ENCODE results near the gene PHF8.

The PHF8 gene

GRCh38 chrX:54044126-54044876 lies at the start of gene PHF8:
Gene PHF8, minus strand, starts transcription at chrX:54044473. Its CDS starts 1,745 bp downstream, at chrX:54042728.
- peak; percentile 63 for DNase-seq (ENCODE audit: low spot score)

GRCh38 chrX:54093571-54093970 lies 49.3 kb upstream of the PHF8 start:
- DNase-seq (ENCODE audit: low spot score), result no peak

- DNase-seq (ENCODE audit: low spot score), result no peak
Measured at GRCh38 chrX:54093159-54093558, 48.9 kb upstream of the PHF8 start.

GRCh38 chrX:54090880-54091279 lies 46.6 kb upstream of the PHF8 start:
- no peak for DNase-seq (ENCODE audit: low spot score)

- no peak for DNase-seq (ENCODE audit: low spot score)
Measured at GRCh38 chrX:54089191-54089590, 44.9 kb upstream of the PHF8 start.

- DNase-seq (ENCODE audit: low spot score), result no peak
Measured at GRCh38 chrX:54087661-54088060, 43.4 kb upstream of the PHF8 start.

- DNase-seq (ENCODE audit: low spot score), result no peak
Measured at GRCh38 chrX:54085666-54086065, 41.4 kb upstream of the PHF8 start.

- no peak for DNase-seq (ENCODE audit: low spot score)
Measured at GRCh38 chrX:54076903-54077302, 32.6 kb upstream of the PHF8 start.

GRCh38 chrX:54074826-54075225 lies 30.6 kb upstream of the PHF8 start:
- DNase-seq (ENCODE audit: low spot score), result no peak

GRCh38 chrX:54067766-54068165 lies 23.5 kb upstream of the PHF8 start:
- DNase-seq (ENCODE audit: low spot score), result no peak

- DNase-seq (ENCODE audit: low spot score), result no peak
Measured at GRCh38 chrX:54066841-54067240, 22.6 kb upstream of the PHF8 start.

- DNase-seq (ENCODE audit: low spot score), result no peak
Measured at GRCh38 chrX:54064564-54064963, 20.3 kb upstream of the PHF8 start.

- no peak for DNase-seq (ENCODE audit: low spot score)
Measured at GRCh38 chrX:54063361-54063760, 19.1 kb upstream of the PHF8 start.

- DNase-seq (ENCODE audit: low spot score), result no peak
Measured at GRCh38 chrX:54049801-54050200, 5.5 kb upstream of the PHF8 start.

- DNase-seq (ENCODE audit: low spot score), result no peak
Measured at GRCh38 chrX:54048412-54048811, 4.1 kb upstream of the PHF8 start.

GRCh38 chrX:54045563-54046228 lies 1.4 kb upstream of the PHF8 start:
- no peak for DNase-seq (ENCODE audit: low spot score)

- DNase-seq (ENCODE audit: low spot score), result no peak
Measured at GRCh38 chrX:54044877-54045338, 635 bp upstream of the PHF8 start.

GRCh38 chrX:54043541-54044125 lies 640 bp downstream of the PHF8 start:
- no peak for DNase-seq (ENCODE audit: low spot score)

- DNase-seq (ENCODE audit: low spot score), result no peak
Measured at GRCh38 chrX:54043056-54043455, 1.2 kb downstream of the PHF8 start.

- peak; percentile 58 for DNase-seq (ENCODE audit: low spot score)
Measured at GRCh38 chrX:54042609-54043021, 1.7 kb downstream of the PHF8 start.

GRCh38 chrX:54030329-54030728 lies 13.9 kb downstream of the PHF8 start:
- no peak for DNase-seq (ENCODE audit: low spot score)

GRCh38 chrX:54029529-54030143 lies 14.6 kb downstream of the PHF8 start:
- no peak for DNase-seq (ENCODE audit: low spot score)

GRCh38 chrX:54024350-54024749 lies 19.9 kb downstream of the PHF8 start:
- no peak for DNase-seq (ENCODE audit: low spot score)

Data from HuH-7 (cell line).